HS-5 (cell line): ENCODE data around the gene SND1.

Experiments
- DNase-seq: peaks from one replicate; pipeline ENCODE4 v3.0.0-alpha.2; 2012; ENCODE audit warnings: low read depth

The SND1 gene

GRCh38 chr7:127872122-127872521 is 220.1 kb downstream of the SND1 start:
- no peak for DNase-seq

- no peak for DNase-seq
These were observed 221.2 kb downstream of the SND1 start for GRCh38 chr7:127873151-127873550.

GRCh38 chr7:127873715-127874636 is 222.0 kb downstream of the SND1 start:
- no peak for DNase-seq

GRCh38 chr7:127874951-127875608 is 223.1 kb downstream of the SND1 start:
- DNase-seq, result no peak

GRCh38 chr7:127876393-127876792 is 224.4 kb downstream of the SND1 start:
- DNase-seq, result peak; percentile 34

GRCh38 chr7:127877951-127878350 is 226.0 kb downstream of the SND1 start:
- DNase-seq, result no peak

- no peak for DNase-seq
These were observed 226.8 kb downstream of the SND1 start for GRCh38 chr7:127878791-127879190.

GRCh38 chr7:127879436-127879835 is 227.4 kb downstream of the SND1 start:
- no peak for DNase-seq

- DNase-seq, result no peak
These were observed 227.9 kb downstream of the SND1 start for GRCh38 chr7:127879942-127880341.

- no peak for DNase-seq
These were observed 228.5 kb downstream of the SND1 start for GRCh38 chr7:127880454-127880853.

GRCh38 chr7:127881564-127881963 is 229.6 kb downstream of the SND1 start:
- no peak for DNase-seq

- no peak for DNase-seq
These were observed 230.4 kb downstream of the SND1 start for GRCh38 chr7:127882313-127882920.

- DNase-seq, result no peak
These were observed 232.1 kb downstream of the SND1 start for GRCh38 chr7:127884066-127884559.

GRCh38 chr7:127885222-127885772 is 233.3 kb downstream of the SND1 start:
- DNase-seq, result no peak

GRCh38 chr7:127885843-127886242 is 233.8 kb downstream of the SND1 start:
- no peak for DNase-seq

GRCh38 chr7:127886248-127886647 is 234.3 kb downstream of the SND1 start:
- DNase-seq, result no peak

GRCh38 chr7:127887096-127887495 is 235.1 kb downstream of the SND1 start:
- no peak for DNase-seq

- no peak for DNase-seq
These were observed 235.6 kb downstream of the SND1 start for GRCh38 chr7:127887631-127888030.

- no peak for DNase-seq
These were observed 236.4 kb downstream of the SND1 start for GRCh38 chr7:127888411-127888810.

GRCh38 chr7:127888825-127889224 is 236.8 kb downstream of the SND1 start:
- no peak for DNase-seq

GRCh38 chr7:127889677-127890076 is 237.7 kb downstream of the SND1 start:
- DNase-seq, result no peak

- DNase-seq, result no peak
These were observed 238.7 kb downstream of the SND1 start for GRCh38 chr7:127890726-127891125.
